Measurements from ENCODE around the gene HPS1. TPM values are rescaled to one million over a fixed set of nuclear protein-coding genes. Genes with fewer than 3 reads are reported as not detected.

Gene HPS1
- total RNA-seq (2014; rRNA removed; shearing (Covaris generic)), result 44.2 and 49.8 TPM in 2 replicates

- DNase-seq (ENCODE audit: low spot score), result peak; percentile 63
Observed at GRCh38 chr10:98446661-98447221, at the start of gene HPS1. TSS of gene HPS1 (minus strand) at chr10:98446935. CDS start at chr10:98443240, 3,695 bp downstream.

- no peak for DNase-seq (ENCODE audit: low spot score)
Observed at GRCh38 chr10:98492763-98493162, 46.0 kb upstream of the HPS1 start.

- peak; percentile 60 for DNase-seq (ENCODE audit: low spot score)
Observed at GRCh38 chr10:98489561-98490481, 43.1 kb upstream of the HPS1 start.

GRCh38 chr10:98488669-98489430, 42.1 kb upstream of the HPS1 start:
- peak; percentile 54 for DNase-seq (ENCODE audit: low spot score)

- no peak for DNase-seq (ENCODE audit: low spot score)
Observed at GRCh38 chr10:98487649-98488048, 40.9 kb upstream of the HPS1 start.

GRCh38 chr10:98486421-98486820, 39.7 kb upstream of the HPS1 start:
- DNase-seq (ENCODE audit: low spot score), result no peak

GRCh38 chr10:98485959-98486358, 39.2 kb upstream of the HPS1 start:
- DNase-seq (ENCODE audit: low spot score), result no peak

- DNase-seq (ENCODE audit: low spot score), result no peak
Observed at GRCh38 chr10:98483658-98484057, 36.9 kb upstream of the HPS1 start.

- DNase-seq (ENCODE audit: low spot score), result no peak
Observed at GRCh38 chr10:98482096-98482495, 35.4 kb upstream of the HPS1 start.

- no peak for DNase-seq (ENCODE audit: low spot score)
Observed at GRCh38 chr10:98481404-98481945, 34.7 kb upstream of the HPS1 start.

- DNase-seq (ENCODE audit: low spot score), result no peak
Observed at GRCh38 chr10:98478430-98479222, 31.9 kb upstream of the HPS1 start.

- DNase-seq (ENCODE audit: low spot score), result no peak
Observed at GRCh38 chr10:98477861-98478260, 31.1 kb upstream of the HPS1 start.

- no peak for DNase-seq (ENCODE audit: low spot score)
Observed at GRCh38 chr10:98474628-98475027, 27.9 kb upstream of the HPS1 start.

- DNase-seq (ENCODE audit: low spot score), result no peak
Observed at GRCh38 chr10:98472196-98472595, 25.5 kb upstream of the HPS1 start.

- no peak for DNase-seq (ENCODE audit: low spot score)
Observed at GRCh38 chr10:98470850-98471249, 24.1 kb upstream of the HPS1 start.

GRCh38 chr10:98469001-98469931, 22.5 kb upstream of the HPS1 start:
- DNase-seq (ENCODE audit: low spot score), result no peak

GRCh38 chr10:98467506-98468318, 21.0 kb upstream of the HPS1 start:
- DNase-seq (ENCODE audit: low spot score), result peak; percentile 90

- DNase-seq (ENCODE audit: low spot score), result no peak
Observed at GRCh38 chr10:98466861-98467505, 20.2 kb upstream of the HPS1 start.

GRCh38 chr10:98465866-98466265, 19.1 kb upstream of the HPS1 start:
- DNase-seq (ENCODE audit: low spot score), result no peak

Data from HT-29 (cell line).